Skeletal muscle tissue (tissue), 4 donors: ENCODE data around the gene CDAN1. TPM values are rescaled to one million over a fixed set of nuclear protein-coding genes. Genes with fewer than 3 reads are reported as not detected.
"Not testable (repeated sequence)": the region's sequence is repeated elsewhere in the genome, so short reads cannot be mapped to it uniquely, and the experiment has no call there.

Source experiments
- H3K27ac ChIP-seq: one replicate; pipeline ENCODE4 v1.7.0; 2013; ENCODE audit warnings: mild to moderate bottlenecking, low read depth, low read length, inconsistent platforms
- H3K27me3 ChIP-seq, 3 donors: one replicate each; pipeline ENCODE4 v1.7.0; 2013; ENCODE audit warnings: low read length in 3 of 3; ENCODE audit not compliant: control insufficient read depth in 3 of 3, insufficient read depth in 3 of 3
- H3K36me3 ChIP-seq, 3 donors: one replicate each; pipeline ENCODE4 v1.7.0; 2013; ENCODE audit warnings: low read length in 3 of 3; ENCODE audit not compliant: control insufficient read depth in 3 of 3, insufficient read depth in 3 of 3
- H3K4me1 ChIP-seq, 3 donors: one replicate each; pipeline ENCODE4 v1.7.0; 2013; ENCODE audit warnings: low read length in 3 of 3, mild to moderate bottlenecking in 3 of 3; ENCODE audit not compliant: control insufficient read depth in 3 of 3, insufficient read depth in 3 of 3
- H3K4me3 ChIP-seq, 3 donors: one replicate each; pipeline ENCODE4 v1.7.0; 2013; ENCODE audit warnings: low read length in 3 of 3
- H3K9ac ChIP-seq, 3 donors: one replicate each; pipeline ENCODE4 v1.7.0; 2013; ENCODE audit warnings: low read length in 3 of 3, mild to moderate bottlenecking in 3 of 3, moderate library complexity in 2 of 3, low read depth in 1 of 3
- H3K9me3 ChIP-seq, 3 donors: one replicate each; pipeline ENCODE4 v1.7.0; 2013; ENCODE audit warnings: low read length in 3 of 3; ENCODE audit not compliant: control insufficient read depth in 3 of 3
- total RNA-seq: library from RNA; depleted of rRNA; stranded (reverse); fragments of >200 nt; gene quantifications from one replicate; pipeline ENCODE4 v1.2.3, GENCODE V29; 2014
- donor health status: Osteomylitis.

CDAN1 gene
- total RNA-seq, 1 donor from 2014 or later, result 9.9 TPM

GRCh38 chr15:42686281-42686680 lies 50.6 kb downstream of the CDAN1 start:
- no peak overlapping the region for H3K4me3 ChIP-seq
- H3K4me1 ChIP-seq, result no peaks in the 10 kb centered on the region
- no peaks in the 10 kb centered on the region for H3K27me3 ChIP-seq
- no peak overlapping the region for H3K27ac ChIP-seq
- H3K9ac ChIP-seq, result no peak overlapping the region
- H3K9me3 ChIP-seq, result no peaks in the 10 kb centered on the region
- peaks cover 9 to 62% (median 12%) of the 10 kb centered on the region in 3 donors for H3K36me3 ChIP-seq

GRCh38 chr15:42681119-42681518 lies 55.8 kb downstream of the CDAN1 start:
- Histone ChIP-seq H3K36me3 (peaks cover 9 to 67% (median 17%) of the 10 kb centered on the region in 3 donors), H3K27ac (no peak overlapping the region), H3K27me3 (no peaks in the 10 kb centered on the region), H3K4me1 (no peaks in the 10 kb centered on the region), H3K9ac (no peak overlapping the region), H3K9me3 (no peaks in the 10 kb centered on the region), H3K4me3 (no peak overlapping the region)

- not testable (repeated sequence) for H3K9ac ChIP-seq, H3K9me3 ChIP-seq, H3K4me3 ChIP-seq, H3K4me1 ChIP-seq, H3K27me3 ChIP-seq, H3K27ac ChIP-seq
- H3K36me3 ChIP-seq, result peaks cover 9 to 70% (median 23%) of the 10 kb centered on the region in 3 donors
These were observed 56.8 kb downstream of the CDAN1 start for GRCh38 chr15:42680142-42680482.

- peaks cover 12 to 68% (median 25%) of the 10 kb centered on the region in 3 donors for H3K36me3 ChIP-seq
- no peak overlapping the region for H3K9ac ChIP-seq
- no peaks in the 10 kb centered on the region for H3K27me3 ChIP-seq
- no peaks in the 10 kb centered on the region for H3K9me3 ChIP-seq
- H3K27ac ChIP-seq, result no peak overlapping the region
- no peaks in the 10 kb centered on the region for H3K4me1 ChIP-seq
- H3K4me3 ChIP-seq, result no peak overlapping the region
These were observed 57.4 kb downstream of the CDAN1 start for GRCh38 chr15:42679285-42680141.

- H3K27me3 ChIP-seq, result no peaks in the 10 kb centered on the region
- no peak overlapping the region for H3K9ac ChIP-seq
- no peak overlapping the region for H3K27ac ChIP-seq
- H3K4me3 ChIP-seq, result no peak overlapping the region
- H3K9me3 ChIP-seq, result no peaks in the 10 kb centered on the region
- H3K36me3 ChIP-seq, result peaks cover 4 to 52% (median 14%) of the 10 kb centered on the region in 3 donors
- H3K4me1 ChIP-seq, result no peaks in the 10 kb centered on the region
These were observed 61.9 kb downstream of the CDAN1 start for GRCh38 chr15:42675021-42675420.

GRCh38 chr15:42674472-42674871 lies 62.5 kb downstream of the CDAN1 start:
- Histone ChIP-seq H3K27me3 (no peaks in the 10 kb centered on the region), H3K9ac (no peak overlapping the region), H3K4me1 (no peaks in the 10 kb centered on the region), H3K27ac (no peak overlapping the region), H3K4me3 (no peak overlapping the region), H3K36me3 (peaks cover 4 to 53% (median 14%) of the 10 kb centered on the region in 3 donors), H3K9me3 (no peaks in the 10 kb centered on the region)

Other genes starting within 250 kb of the CDAN1 start
- 274 TPM for gene ZNF106, start 246.0 kb downstream of the CDAN1 start, total RNA-seq
- gene SNAP23, start 241.5 kb downstream of the CDAN1 start, total RNA-seq, result 50.6 TPM
- 8.9 TPM for gene LRRC57, start 188.3 kb downstream of the CDAN1 start, total RNA-seq
- 9.4 TPM for gene HAUS2, start 188.3 kb downstream of the CDAN1 start, total RNA-seq
- 27.7 TPM for gene STARD9, start 161.5 kb downstream of the CDAN1 start, total RNA-seq
- 8.4 TPM for gene TTBK2, start 183.7 kb upstream of the CDAN1 start, total RNA-seq